ENCODE measurements around the gene SQSTM1.

The SQSTM1 gene

GRCh38 chr5:179885491-179886090 is 64.9 kb downstream of the SQSTM1 start:
- Mint-ChIP-seq H3K27me3 (no peaks in the 10 kb centered on the region), H3K36me3 (ENCODE audit: low read depth) (peaks cover 76% of the 10 kb centered on the region), H3K4me3 (no peak overlapping the region), H3K9me3 (peaks cover 20% of the 10 kb centered on the region), H3K4me1 (no peaks in the 10 kb centered on the region), H3K27ac (no peak overlapping the region)
- DNase-seq = no peak
- no peak for ATAC-seq

DNA sequence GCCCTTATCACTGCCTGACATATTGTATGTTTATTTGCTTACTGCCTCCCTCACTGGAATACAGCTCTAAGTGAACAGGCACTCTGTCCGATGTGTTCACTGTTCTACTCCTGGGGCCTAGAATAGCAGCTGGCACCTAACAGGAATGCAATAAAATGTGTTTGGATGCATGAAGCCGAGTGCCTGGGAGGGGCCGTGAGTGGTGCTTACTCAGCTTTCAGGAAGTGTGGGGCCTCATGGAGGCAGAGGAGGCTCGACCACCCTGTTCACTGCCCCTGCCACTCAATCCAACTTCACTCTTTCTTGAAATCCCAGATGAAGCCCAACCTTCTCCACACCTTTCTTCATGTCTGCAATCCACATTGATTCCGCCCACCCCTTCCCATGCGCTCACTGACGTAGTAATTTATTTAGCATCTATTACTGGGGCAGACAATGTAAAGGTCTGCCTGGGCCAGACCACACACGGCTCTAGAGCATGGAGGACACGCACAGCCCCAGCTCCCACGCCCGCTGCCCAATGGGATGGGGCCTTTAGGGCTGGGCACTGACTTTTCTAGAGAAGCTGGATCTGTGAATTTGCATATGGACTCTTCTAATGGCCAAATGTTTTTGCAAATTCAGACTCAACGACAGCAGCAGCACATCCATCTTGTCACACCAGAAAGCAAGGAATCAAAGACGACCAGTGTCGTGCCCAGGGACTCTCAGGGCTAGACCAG is 65.6 kb downstream of the SQSTM1 start:
- Mint-ChIP-seq H3K27ac (no peak overlapping the region), H3K4me3 (no peak overlapping the region), H3K36me3 (ENCODE audit: low read depth) (peaks cover 73% of the 10 kb centered on the region), H3K4me1 (no peaks in the 10 kb centered on the region), H3K27me3 (no peaks in the 10 kb centered on the region), H3K9me3 (peaks cover 20% of the 10 kb centered on the region)
- ATAC-seq (no peak), DNase-seq (no peak)

DNA sequence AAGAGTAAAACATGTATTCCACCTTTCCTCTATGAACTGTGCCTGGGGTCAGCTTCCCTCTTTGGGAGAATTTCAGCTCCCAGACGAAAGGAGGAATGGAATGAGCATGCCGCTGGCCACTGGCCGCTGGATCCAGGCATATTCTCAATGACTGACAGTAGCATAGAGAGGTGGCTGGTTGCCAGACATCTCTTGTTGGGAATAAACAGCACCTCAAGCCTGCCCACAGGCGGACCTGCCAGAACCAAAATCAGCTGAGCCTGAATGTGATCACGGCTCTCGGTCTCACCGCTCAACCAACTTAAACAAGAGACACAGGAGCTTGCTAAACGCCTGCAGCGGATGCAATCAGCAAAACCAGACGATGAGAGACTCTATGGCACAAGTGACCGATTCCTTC is 66.4 kb downstream of the SQSTM1 start:
- Mint-ChIP-seq H3K27me3 (no peaks in the 10 kb centered on the region), H3K36me3 (ENCODE audit: low read depth) (peaks cover 72% of the 10 kb centered on the region), H3K27ac (no peak overlapping the region), H3K4me3 (no peak overlapping the region), H3K9me3 (peaks cover 20% of the 10 kb centered on the region), H3K4me1 (no peaks in the 10 kb centered on the region)
- ATAC-seq = no peak
- no peak for DNase-seq
